Anterior cingulate cortex (tissue), 58 donors: ENCODE results near the gene ZDHHC14.

Experiments
- DNase-seq, 58 donors: peaks; one replicate each; lab custom pipeline; 2025; lab: John Stamatoyannopoulos, UW

The ZDHHC14 gene

GRCh38 chr6:157512382-157512682 lies 131.3 kb downstream of the ZDHHC14 start:
- no peak for DNase-seq

- DNase-seq, result peak in 1 of 58 donors; percentile 32
Observed at GRCh38 chr6:157513004-157513603, 132.1 kb downstream of the ZDHHC14 start.

GRCh38 chr6:157513619-157514485 lies 132.9 kb downstream of the ZDHHC14 start:
- no peak for DNase-seq

- DNase-seq, result peak in 2 of 58 donors; percentile 10 to 12
Observed at GRCh38 chr6:157514659-157515496, 133.9 kb downstream of the ZDHHC14 start.

GRCh38 chr6:157516319-157517026 lies 135.5 kb downstream of the ZDHHC14 start:
- no peak for DNase-seq

- no peak for DNase-seq
Observed at GRCh38 chr6:157517601-157518359, 136.8 kb downstream of the ZDHHC14 start.

GRCh38 chr6:157518397-157519250 lies 137.6 kb downstream of the ZDHHC14 start:
- DNase-seq, result no peak

GRCh38 chr6:157519255-157520116 lies 138.5 kb downstream of the ZDHHC14 start:
- DNase-seq, result no peak

- no peak for DNase-seq
Observed at GRCh38 chr6:157520117-157520406, 139.1 kb downstream of the ZDHHC14 start.

GRCh38 chr6:157520596-157521361 lies 139.8 kb downstream of the ZDHHC14 start:
- no peak for DNase-seq

- DNase-seq, result no peak
Observed at GRCh38 chr6:157521362-157522335, 140.7 kb downstream of the ZDHHC14 start.

GRCh38 chr6:157522472-157522871 lies 141.5 kb downstream of the ZDHHC14 start:
- no peak for DNase-seq

GRCh38 chr6:157524735-157525134 lies 143.7 kb downstream of the ZDHHC14 start:
- no peak for DNase-seq

GRCh38 chr6:157525292-157525889 lies 144.4 kb downstream of the ZDHHC14 start:
- DNase-seq, result no peak

- no peak for DNase-seq
Observed at GRCh38 chr6:157525918-157526425, 145.0 kb downstream of the ZDHHC14 start.
